Left kidney (tissue), 2 donors: Measurements from ENCODE around the gene GNG8. TPM values are rescaled to one million over a fixed set of nuclear protein-coding genes. Genes with fewer than 3 reads are reported as not detected.

Source experiments
- DNase-seq: peaks from one replicate; pipeline ENCODE4 v3.0.0-alpha.2; 2013
- polyA plus RNA-seq: library from polyadenylated mRNA; unstranded; fragments of 120-200 nt; gene quantifications from one replicate; pipeline ENCODE4 v1.2.1, GENCODE V29; 2013; ENCODE audit not compliant: insufficient read length

The GNG8 gene
- polyA plus RNA-seq, 1 donor = 2.9 TPM

GRCh38 chr19:46603195-46603637 is 32.8 kb downstream of the GNG8 start:
- no peak for DNase-seq

DNA sequence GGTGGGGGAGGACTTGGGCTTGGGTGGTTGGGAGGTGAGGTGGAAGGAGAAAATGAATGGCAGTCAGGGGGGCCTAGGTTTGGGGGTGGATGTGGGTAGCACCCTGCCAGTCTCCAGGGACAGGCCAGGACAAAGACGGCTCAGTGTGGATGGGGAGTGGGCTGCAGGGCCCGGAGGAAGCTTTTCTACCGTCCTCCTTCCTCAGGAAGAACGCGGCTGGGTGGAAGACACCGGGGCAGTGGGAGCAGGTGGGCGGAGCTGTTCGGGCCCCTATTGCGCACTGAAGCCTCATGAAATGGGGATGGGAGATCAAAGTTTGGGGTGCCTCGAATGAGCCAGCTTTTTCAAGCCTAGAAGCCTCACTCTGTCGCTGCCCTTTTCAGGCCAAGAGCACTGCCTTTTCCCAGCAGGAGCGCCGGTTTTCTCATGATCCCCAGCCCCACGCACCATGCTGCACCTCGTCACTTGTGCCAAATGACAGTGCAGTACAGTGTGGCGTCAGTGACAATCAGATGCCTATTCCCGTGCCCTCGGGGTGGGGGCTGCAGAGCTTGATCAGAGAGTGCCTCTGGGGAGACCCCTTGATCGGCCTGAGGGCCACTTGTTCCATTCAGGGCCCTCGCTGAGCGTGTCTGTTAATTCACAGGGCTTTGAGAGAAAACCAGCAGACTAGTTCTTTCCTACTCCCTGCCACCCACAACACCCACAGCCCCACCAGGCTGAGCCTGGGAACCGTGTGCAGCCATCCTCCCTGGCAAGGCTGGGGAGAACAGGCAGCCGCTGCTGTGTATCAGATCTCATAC is 33.4 kb downstream of the GNG8 start:
- no peak for DNase-seq

DNA sequence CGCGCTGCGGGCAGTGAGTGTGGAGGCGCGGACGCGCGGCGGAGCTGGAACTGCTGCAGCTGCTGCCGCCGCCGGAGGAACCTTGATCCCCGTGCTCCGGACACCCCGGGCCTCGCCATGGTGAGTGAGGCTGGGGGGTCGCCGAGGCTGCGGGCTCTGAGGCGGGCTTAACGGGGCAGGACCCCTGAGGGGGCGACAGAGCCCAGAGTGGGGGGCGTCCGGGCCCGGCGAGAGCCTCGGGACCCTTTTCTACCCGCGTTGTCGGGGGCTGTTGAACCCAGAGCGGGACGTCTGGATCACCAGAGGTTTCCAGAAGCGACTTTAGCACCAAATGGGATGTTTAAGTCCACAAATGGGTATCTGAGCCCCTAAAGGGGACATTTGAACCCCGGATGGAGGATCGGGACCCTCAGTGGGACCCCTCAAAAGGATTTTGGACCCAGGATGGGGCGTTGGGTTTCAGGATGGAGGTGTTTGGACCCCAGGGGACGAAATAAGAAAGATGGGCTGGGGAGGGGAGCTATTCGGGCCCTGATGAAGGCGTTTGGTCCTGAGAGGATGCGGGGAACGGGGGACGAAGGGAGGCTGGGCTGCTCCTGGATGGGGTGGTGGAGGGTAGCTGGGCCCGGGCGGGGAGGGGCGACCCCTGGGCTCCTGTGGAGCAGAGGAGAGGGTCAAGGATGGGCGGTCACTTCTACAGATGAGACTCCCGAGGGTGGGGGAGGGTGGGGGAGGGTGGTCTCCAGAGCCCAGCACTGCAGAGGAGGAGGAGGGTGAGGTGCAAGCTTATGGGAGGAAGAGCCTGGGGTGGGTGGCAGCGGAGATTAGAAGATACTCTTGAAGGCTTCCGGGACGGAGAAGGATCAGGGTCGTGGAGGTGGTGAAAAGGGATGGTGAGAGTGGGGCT is 34.4 kb downstream of the GNG8 start, which contains the start of gene CALM3:
CALM3 (plus strand) TSS at position 13 of the 907 bp plus-strand sequence; CDS start at position 118, 105 bp downstream.
- no peak for DNase-seq

DNA sequence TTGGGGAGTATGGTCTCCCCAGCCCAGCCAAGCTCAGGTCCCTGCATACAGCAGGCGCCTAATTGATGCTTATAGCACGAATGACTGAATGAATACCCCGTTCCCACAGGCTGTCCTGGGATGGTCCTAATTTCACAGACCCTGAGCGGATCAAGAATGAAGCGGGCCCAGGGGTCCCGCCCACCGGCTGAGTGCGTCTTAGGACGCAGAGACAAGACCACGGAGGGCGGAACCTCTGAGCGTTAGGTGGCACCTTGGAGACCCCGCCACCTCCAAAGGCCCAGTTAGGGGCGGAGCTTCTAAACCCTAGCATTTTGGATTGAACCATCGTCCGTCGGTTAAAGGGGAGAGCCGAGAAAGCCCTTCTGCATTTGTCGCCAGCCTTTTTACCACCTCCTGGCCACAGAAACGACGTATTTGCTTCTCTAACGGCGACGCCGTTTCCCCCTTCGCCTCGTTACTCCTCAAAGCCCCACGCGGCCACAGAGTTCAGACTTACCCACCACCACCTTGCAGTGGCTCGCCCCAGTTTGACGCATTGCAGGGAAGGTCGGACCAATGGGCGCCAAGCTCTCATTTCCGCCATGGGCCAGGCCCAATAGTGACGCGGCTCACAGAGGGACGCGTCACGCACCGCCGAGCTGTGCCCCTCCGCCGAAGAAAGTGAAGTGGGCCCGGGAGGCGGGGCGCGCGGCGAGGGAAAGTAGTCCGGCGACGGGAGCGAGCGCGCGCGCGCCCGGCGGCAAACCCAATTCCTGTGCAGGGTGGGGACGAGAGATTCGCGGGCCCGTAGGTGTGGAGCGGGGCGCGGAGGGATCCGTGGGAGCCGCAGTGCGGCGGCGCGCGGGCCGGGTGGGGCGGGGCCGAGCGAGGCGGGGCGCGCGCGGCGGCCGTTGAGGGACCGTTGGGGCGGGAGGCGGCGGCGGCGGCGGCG is 35.4 kb downstream of the GNG8 start:
- DNase-seq = peak; percentile 99

DNA sequence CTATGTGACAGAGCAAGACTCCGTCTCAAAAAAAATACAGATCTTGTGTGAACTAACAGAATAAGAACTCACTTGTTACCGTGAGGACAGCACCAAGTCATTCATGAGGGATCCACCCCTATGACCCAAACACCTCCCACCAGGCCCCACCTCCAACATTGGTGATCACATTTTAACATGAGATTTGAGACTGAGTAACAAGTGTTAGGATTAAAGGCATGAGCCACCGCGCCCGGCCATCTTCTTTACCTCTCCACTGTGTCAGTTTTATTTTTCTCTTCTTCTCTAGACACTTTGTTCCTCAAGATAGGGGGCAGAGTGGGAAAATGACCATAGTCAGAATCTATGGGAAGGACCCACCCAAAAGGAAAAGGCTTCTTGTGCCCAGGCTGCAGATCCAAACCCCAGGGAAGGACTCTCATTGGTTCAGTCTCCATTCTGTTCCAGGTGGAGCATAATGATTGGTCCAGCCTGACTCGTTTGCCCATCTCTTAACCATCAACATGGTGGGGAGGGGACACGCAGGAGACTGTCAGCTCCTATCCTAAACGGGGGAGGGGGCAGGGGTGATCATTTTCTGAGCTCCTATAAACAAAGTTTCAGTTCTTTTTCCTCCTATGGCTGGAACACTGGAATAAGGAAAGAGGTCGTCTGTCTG is 36.2 kb downstream of the GNG8 start:
- DNase-seq = no peak

GRCh38 chr19:46598372-46598917 is 37.6 kb downstream of the GNG8 start:
- DNase-seq = no peak

- no peak for DNase-seq
Measured at GRCh38 chr19:46596008-46596407, 40.0 kb downstream of the GNG8 start.

DNA sequence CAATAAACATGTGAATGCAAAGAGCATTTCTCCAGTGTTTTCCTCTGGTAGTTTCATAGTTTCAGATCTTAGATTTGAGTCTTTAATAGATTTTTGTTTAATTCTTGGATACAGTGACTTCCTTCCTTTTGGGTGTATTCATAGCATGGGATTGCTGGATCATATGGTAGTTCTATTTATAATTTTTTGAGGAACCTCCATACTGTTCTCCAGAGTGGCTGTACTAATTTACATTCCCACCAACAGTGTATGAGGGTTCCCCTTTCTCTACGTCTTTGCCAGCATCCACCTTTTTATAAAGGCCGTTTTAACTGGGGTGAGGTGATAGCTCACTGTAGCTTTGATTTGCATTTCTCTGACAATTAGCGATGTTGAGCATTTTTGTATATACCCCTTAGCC is 44.1 kb downstream of the GNG8 start:
- no peak for DNase-seq

DNA sequence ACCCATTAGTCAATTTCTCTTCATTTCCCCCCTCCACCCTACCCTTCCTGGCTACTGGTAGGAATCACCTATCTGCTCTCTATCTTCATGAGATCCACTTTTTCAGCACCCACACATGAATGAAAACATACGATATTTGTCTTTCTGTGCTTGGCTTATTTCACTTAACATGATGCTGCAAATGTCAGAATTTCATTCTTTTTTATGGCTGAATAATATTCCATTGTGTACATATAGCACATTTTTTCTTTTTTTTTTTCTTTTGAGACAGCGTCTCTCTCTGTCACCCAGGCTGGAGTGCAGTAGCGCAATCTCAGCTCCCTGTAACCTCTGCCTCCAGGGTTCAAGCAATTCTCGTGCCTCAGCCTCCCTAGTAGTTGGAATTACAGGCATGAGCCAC is 44.7 kb downstream of the GNG8 start:
- no peak for DNase-seq

DNA sequence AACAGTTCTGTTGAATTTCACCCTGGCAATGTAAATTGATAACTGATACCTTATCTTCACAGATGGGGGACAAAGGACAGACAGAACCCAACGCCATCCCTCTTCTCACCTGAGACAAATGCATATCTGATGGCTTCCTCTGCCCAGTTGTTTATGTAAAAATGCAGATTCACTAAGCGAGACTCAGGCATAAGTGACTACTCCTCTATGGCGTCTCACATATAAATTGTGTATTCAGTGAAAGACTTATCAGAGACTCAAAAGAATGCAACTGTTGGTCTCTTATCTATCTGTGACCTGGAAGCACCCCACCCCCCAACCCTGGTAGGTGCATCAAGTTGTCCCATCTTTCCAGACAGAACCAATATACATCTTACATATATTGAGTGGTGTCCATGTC is 48.1 kb downstream of the GNG8 start:
- no peak for DNase-seq

DNA sequence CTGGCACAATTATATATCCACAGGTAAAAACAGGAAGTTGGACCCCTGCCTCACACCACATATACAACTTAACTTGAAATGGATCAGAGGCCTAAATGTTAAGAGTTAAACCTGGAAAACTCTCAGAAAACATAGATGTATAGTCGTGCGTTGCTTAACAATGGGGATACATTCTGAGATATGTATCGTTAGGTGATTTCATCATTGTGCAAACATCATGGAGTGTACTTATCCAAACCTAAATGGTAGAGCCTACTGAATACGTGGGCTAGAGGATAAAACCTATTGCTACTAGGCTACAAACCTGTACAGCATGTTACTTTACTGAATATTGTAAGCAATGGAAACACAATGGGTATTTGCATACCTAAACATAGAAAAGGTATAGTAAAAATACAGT is 49.7 kb downstream of the GNG8 start:
- DNase-seq = no peak

DNA sequence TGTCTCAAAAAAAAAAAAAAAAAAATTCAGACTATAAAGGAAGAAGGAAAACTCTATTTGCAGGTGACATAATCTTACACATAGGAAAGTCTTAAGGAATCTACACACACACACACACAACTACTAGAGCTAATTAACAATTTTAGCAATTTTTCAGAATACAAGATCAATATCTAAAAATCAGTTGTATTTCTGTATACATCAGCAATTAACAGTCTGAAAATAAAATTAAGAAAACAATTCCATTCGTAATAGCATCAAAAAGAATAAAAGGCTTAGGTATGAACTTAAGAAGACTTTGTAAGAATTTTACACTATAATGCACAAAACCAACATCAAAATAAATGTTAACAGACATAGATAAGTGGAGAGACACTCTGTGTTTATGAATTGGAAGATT is 50.5 kb downstream of the GNG8 start:
- DNase-seq = no peak

Other genes with a start within 250 kb of the GNG8 start
- gene CCDC8, start 222.6 kb downstream of the GNG8 start, polyA plus RNA-seq = 45.2 TPM
- 0.70 TPM for gene PNMA8C, start 207.3 kb downstream of the GNG8 start, polyA plus RNA-seq
- gene PNMA8A, start 164.6 kb downstream of the GNG8 start, polyA plus RNA-seq = 46.5 TPM
- gene PNMA8B, start 140.3 kb downstream of the GNG8 start, polyA plus RNA-seq = 2.9 TPM
- gene CALM3, start 34.9 kb downstream of the GNG8 start, polyA plus RNA-seq = 447 TPM
- gene PTGIR, start 11.1 kb downstream of the GNG8 start, polyA plus RNA-seq = 1.7 TPM
- gene DACT3, start 25.0 kb upstream of the GNG8 start, polyA plus RNA-seq = 24.5 TPM
- gene PRKD2, start 80.9 kb upstream of the GNG8 start, polyA plus RNA-seq = 39.6 TPM
- 23.0 TPM for gene FKRP, start 109.9 kb upstream of the GNG8 start, polyA plus RNA-seq
- gene STRN4, start 110.2 kb upstream of the GNG8 start, polyA plus RNA-seq = 77.7 TPM
- gene SLC1A5, start 152.4 kb upstream of the GNG8 start, polyA plus RNA-seq = 34.3 TPM
- gene AP2S1, start 214.6 kb upstream of the GNG8 start, polyA plus RNA-seq = 92.9 TPM
- 51.4 TPM for gene ARHGAP35, start 224.8 kb upstream of the GNG8 start, polyA plus RNA-seq